NCI-H774 (cell line): ENCODE data around the gene MS4A13.
"Not testable (repeated sequence)": the region's sequence is repeated elsewhere in the genome, so short reads cannot be mapped to it uniquely, and the experiment has no call there.

Experiments
- DNase-seq: peaks from one replicate; lab custom pipeline; 2025; lab: John Stamatoyannopoulos, UW

MS4A13 gene, protein sequence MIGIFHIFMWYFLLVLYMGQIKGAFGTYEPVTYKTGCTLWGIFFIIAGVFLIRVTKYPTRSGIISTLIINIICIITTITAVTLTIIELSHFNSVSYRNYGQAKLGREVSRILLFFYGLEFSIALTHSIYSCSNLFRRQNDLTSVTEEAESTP

DNA sequence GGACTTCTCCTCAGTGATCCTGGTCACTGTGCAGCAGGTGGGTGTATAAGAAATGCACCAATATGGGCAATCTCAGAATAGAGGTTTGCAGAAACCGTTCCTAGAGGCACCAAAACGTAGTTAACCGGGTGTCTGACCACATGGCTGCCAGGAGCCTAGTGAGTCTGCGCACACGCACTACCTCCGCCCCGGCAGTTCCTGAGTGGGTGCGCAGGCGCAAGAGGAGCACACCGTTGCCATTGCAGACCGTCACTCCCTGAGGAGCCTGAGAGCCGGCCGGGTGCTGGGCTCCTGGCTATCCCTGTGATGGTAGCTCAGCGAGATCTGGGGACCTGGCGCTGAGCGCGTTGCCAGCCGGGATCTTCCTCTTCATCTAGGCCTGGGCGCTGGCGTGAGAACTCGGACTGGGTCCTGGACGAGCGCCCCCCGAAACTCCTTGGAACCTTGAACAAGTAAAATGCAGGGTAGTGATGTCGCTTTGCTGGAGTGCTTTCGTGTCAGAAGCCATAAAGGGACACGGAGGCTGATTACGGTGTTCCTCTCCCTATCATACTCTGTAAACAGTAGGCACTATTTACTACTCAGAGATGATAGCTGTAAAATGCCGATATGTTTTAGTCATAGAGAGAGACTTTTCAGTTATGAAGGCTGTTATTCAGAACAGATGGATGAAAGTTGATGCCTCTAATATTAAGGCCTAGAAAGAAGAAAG, at the start of gene MS4A13:
TSS of gene MS4A13 (plus strand) at position 249 of the 712 bp plus-strand sequence. CDS start 2,692 bp downstream, outside the sequence.
- no peak for DNase-seq

- DNase-seq = no peak
These were observed 46.4 kb upstream of the MS4A13 start for GRCh38 chr11:60468829-60469228.

DNA sequence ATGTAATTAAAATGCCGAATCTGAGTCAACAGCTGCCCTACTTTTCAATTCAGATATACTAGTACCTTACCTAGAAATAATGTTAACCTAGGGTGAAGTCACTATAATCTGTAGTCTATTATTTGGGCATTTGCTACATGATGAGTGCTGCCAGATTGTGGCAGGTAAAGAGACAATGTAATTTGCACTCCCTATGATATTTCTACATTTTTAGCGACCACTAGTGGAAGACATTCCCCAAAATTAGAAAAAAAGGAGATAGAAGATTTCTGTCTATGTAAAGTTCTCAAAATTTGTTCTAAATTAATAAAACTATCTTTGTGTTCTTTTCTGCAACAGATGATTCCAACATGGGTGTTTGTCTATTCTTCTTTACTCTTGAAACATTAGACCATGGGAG, 45.5 kb upstream of the MS4A13 start:
- DNase-seq = no peak

GRCh38 chr11:60477035-60477445, 38.2 kb upstream of the MS4A13 start:
- DNase-seq = no peak

GRCh38 chr11:60482361-60482760, 32.8 kb upstream of the MS4A13 start:
- no peak for DNase-seq

GRCh38 chr11:60485987-60486386, 29.2 kb upstream of the MS4A13 start:
- no peak for DNase-seq

DNA sequence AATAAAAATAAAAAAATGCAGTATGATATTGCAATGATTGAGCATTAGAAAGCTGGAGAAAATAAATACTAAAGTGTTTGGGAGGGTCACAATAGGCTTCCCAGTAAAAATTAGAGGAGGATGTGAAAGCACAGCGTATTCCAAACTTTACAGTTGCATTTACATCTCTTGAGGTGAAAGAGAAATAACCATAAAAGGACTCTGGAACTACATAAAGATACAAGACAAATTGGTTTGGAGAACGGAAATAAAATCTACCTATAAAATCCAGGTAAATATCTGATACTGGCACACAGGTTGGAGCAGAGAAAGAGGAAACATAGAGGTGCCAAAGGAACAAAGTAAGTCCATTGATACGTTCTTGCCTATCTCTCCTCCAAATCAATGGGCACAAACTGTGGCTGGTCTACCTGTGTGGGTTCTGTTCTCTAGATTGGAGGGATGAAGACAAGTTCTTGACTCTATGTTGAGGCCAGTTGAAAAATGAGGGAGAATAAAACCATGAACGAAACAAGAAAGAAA, 22.6 kb upstream of the MS4A13 start, which contains the start of gene MS4A12:
TSS of gene MS4A12 (plus strand) at position 291 of the 522 bp plus-strand sequence. CDS start 4,541 bp downstream, outside the sequence.
- no peak for DNase-seq

GRCh38 chr11:60493454-60493853, 21.7 kb upstream of the MS4A13 start:
- no peak for DNase-seq

GRCh38 chr11:60498399-60498798, 16.8 kb upstream of the MS4A13 start:
- DNase-seq = no peak

DNA sequence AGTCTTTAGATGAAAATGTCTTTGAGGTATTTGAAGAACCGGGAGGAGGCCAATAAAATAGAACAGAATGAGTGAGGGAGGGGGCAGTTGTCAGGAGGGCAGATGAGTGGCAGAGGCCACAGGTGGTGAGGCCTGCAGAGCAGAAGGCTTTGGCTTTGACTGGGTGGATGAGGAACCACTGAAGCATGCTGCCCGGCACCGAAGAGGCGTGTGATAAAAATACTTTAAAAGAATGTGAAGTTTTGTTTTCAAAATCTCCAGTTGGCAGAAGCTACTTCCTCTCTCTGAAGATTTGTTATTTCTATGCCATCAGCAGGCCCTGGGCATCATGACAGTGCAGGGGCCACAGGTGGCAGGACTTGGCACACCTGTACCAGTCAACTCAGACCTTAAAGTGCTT, 16.3 kb upstream of the MS4A13 start:
- DNase-seq = no peak

DNA sequence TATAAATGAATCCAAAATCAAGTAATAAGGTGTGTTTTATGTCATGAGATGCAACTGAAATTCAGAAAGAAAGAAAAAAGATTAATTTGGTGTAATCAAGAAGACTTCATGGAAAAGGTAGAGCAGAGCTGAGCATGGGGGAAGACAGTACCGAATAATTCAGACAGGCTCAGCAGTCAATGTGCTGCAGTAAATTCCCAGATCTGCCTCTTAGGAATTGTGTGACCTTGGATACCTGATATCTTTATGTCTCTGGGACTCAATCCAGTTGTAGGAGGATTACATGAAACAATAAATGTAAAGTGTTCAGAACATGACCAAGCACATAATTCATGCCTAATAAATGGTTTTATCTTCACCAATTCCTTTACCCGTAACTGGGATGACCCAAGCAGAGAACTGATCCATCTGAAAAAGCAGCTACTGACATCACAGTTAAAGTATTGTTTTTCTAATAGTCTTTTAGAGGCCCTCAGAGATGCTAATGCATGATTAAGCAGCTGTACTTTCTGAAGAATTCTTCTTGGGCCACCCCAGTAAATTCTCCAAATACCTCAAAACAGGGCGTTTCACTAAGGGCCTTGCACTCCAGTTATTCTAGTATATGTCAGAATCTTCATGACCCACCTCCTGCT, 14.8 kb upstream of the MS4A13 start:
- no peak for DNase-seq

DNA sequence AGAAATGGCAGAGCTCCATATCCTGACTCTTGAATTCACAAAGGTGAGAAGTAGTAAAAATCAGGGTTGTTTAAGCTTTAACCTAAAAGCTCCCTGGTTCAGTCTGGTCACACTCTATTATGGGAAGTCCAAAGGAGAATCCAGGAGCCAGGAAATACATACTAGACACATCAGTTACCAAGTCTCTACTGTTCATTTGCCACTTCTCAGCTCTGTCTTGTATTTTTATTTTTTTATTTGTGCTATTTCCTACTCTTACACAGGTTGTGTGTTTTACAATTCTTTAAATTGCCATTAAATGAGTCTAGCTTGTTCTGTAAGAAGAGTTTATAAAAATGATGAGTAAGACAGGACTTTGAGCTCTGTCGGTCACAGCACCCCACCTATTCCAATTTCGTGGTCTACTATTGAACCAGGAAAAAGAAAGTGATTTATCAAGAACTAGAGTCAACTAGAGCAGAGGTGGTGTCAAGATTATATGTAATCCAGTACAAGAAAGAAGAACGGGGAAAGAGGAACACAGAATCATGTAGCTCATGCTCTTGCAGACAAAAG, 12.9 kb upstream of the MS4A13 start:
- no peak for DNase-seq

GRCh38 chr11:60504219-60504905, 10.8 kb upstream of the MS4A13 start:
- DNase-seq = no peak

GRCh38 chr11:60509609-60510008, 5.6 kb upstream of the MS4A13 start:
- DNase-seq = not testable (repeated sequence)

DNA sequence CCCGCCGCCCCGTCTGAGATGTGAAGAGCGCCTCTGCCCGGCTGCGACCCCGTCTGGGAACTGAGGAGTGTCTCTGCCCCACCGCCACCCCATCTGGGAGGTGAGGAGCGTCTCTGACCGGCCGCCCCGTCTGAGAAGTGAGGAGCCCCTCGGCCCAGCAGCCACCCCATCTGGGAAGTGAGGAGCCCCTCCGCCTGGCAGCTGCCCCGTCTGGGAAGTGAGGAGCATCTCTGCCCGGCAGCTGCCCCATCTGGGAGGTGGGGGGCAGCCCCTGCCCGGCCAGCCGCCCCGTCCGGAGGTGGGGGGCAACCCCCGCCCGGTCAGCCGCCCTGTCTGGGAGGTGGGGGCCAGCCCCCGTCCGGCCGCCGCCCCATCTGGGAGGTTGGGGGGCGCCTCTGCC, 5.0 kb upstream of the MS4A13 start:
- DNase-seq = not testable (repeated sequence)

- DNase-seq = no peak
These were observed 3.8 kb upstream of the MS4A13 start for GRCh38 chr11:60511393-60511792.

GRCh38 chr11:60512651-60513225, 2.5 kb upstream of the MS4A13 start:
- DNase-seq = no peak

DNA sequence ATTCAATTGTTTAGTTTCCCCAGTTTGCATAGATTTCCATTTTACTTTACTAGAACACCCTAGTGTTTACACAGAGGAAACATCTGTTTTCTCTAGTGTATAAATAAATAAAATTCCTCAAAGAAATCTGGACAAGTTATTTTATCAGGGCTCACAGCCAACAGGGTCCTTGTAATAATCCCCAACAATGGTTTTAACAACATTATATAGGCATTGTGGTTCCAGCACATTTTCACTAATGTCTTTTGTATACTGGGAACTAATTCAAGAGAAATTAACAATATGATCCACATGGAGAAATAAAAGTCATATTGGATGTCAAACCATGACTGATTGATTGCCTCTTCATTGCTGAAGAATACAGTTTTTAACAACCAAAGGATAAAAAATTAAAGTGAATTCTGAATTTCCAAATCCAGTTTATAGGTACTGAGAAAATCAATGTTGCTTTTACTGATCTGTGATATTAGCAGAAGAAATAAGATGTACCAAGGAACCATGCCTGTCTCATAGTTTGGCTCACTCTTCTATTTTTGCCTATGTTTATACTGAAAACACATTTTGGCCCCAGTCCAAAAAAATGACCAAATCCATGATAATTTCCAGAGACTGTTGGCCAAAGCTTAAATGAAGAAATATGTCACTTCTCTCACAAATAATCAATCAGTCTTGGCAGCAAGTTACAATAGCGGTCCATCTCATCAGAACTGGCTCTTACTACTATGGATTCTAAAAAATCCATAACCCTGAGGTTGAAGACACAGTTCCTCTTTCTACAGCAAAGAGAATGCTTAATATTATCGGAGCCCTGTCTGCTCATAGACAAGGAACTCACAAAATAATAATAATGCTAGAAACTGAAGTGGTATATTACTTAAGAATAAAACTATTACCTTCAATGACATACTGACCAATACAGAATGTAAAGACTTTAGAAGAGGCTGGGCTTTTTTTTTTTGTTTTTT, 1.4 kb upstream of the MS4A13 start:
- DNase-seq = no peak

GRCh38 chr11:60528465-60528864, 13.3 kb downstream of the MS4A13 start:
- no peak for DNase-seq

DNA sequence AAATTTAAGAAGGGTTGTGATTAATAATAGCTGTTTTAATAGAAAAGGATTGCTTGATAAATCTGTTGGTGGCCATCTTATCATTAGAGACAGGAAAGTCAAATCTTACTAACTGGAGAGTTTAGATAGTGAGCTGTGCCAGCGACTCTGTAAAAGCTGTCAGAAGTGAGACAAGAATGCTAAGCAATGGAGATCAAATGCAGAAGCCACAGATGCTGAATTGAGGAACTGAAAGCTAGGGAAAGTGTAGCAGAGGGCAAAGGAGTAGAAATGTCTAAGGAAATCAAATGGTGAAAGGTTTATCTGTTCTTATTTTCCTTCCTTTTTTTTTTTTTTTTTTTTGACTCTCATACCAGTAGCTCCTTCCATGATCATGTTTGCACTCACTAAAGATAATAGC, 13.7 kb downstream of the MS4A13 start:
- no peak for DNase-seq
